Right ventricle myocardium superior (tissue), 1 donor: ENCODE data around the gene CACNA1C. TPM values are rescaled to one million over a fixed set of nuclear protein-coding genes. Genes with fewer than 3 reads are reported as not detected.

ENCODE experiments used
- ATAC-seq: fragments of 200-7000 bp; cut with Tn5 transposase; one replicate; pipeline ENCODE4 v1.9.1; 2020; ENCODE audit warnings: mild to moderate bottlenecking; ENCODE audit not compliant: poor library complexity
- DNase-seq: peaks from one replicate; pipeline ENCODE4 v3.0.0-alpha.2; 2020
- intact Hi-C: fragments of 100-400 bp; cut with DNase I; formaldehyde crosslinking; loops from one replicate; pipeline ENCODE4 v1.11.2; 2022
- total RNA-seq: library from RNA; stranded (reverse); fragmentation: NEBNext Ultra II Directional; extraction: Animal tissue kit (Norgen Biotek cat#: 25700); gene quantifications from one replicate; pipeline ENCODE4 v1.2.1, GENCODE V29; 2021
- donor health status: DM: no; HTN: yes; CAD: no; lungs with severe emphysema.

Gene CACNA1C
- total RNA-seq, 1 donor from 2014 or later: 151 TPM

DNA sequence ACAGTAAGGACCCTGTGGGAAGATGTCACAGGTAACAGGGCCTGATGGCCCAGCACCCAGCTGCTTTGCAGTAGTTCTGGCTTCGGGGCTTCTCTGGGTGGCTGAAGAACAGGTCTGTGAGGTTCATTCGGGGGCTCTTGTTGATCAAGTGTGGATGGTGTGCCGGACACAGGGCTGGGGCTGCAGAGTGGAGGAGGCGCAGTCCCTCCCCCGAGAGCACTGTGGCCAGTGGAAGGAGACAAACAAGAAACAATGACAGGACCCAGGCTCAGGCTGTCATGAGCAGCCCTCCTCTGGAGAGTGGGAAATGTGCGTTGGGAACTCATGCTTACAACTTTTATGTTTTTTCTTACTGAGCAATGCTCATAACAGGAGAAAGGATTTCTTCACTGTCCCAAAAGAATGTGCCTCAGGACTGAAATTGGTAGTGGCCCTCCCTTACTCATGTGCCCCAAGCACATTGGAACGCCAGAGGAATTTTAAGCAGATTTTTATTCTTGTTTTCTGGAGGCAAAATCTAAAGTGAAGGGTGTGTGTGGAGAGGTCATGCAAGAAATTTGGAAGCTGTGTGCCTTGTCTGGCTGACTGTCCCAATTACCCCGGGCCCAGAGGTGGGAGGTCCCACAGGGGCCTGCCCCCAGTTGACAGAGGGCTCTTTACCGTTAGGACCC, 233.8 kb downstream of the CACNA1C start:
- no peak for ATAC-seq
- no peak for DNase-seq
- intact Hi-C loops: loop anchor here (10.0 kb wide), 1 partner anchor 482 kb away; no protein-coding TSS in a partner anchor

DNA sequence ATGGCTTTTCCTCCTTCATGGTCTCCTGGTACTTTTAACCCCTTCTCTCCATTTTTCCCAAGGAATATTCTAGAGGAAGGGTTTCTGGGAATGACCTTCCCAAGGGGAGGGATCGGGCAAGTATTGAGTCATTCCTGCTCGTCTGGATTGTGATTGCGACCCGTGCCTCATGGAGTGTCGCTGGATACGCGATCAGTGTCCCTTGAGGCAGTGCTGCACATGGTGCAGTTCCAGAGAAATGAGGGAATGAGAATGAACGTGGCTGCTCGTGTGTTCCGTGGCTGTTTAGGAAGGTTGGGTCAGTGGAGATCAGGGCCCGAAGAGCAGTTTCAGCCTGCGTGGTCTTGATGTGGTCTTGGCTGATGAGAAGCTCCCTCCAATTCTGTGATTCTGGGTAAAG, 234.4 kb downstream of the CACNA1C start:
- DNase-seq: no peak
- intact Hi-C loops: loop anchor here (10.0 kb wide), 1 partner anchor 482 kb away; no protein-coding TSS in a partner anchor
- no peak for ATAC-seq

DNA sequence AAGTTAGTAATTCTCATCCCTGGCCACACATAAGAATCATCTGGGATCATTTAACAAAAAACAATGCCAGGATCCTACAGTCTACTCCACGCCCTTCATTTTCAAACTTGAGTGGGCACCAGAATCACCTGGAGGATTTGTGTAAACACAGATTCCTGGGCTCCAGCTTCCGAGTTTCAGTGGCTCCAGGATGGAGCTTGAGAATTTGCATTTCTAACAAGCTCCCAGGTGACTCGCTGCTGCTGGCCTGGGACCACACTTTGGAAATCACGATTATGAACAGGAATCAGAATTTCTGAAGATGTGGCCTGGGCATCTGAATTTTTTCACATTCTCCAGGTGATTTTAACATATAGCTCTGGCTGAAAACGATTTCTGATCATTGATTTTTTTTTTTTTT, 234.8 kb downstream of the CACNA1C start:
- no peak for ATAC-seq
- intact Hi-C loops: loop anchor here (10.0 kb wide), 1 partner anchor 483 kb away; no protein-coding TSS in a partner anchor
- no peak for DNase-seq

DNA sequence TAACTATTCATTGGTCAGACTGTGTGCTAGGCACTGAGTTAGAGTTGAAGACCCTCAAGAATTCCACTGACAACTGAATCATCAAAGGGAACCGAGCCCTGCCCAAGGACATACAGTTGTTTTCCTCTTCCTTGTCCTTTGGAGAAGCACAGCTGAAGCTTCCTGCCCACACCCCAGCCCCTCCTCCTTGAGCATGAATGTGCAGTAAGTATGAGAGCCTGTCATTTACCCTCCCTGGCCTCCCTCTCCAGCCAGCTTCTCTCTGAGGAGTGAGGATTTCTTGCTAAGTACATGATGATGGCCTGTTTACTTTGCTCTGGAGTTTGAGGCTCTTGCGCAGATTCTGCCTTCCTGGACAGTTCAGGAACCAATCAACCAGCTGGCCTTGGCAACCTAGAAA, 235.2 kb downstream of the CACNA1C start:
- ATAC-seq (no peak), DNase-seq (no peak)
- intact Hi-C loops: loop anchor here (10.0 kb wide), 1 partner anchor 483 kb away; no protein-coding TSS in a partner anchor

DNA sequence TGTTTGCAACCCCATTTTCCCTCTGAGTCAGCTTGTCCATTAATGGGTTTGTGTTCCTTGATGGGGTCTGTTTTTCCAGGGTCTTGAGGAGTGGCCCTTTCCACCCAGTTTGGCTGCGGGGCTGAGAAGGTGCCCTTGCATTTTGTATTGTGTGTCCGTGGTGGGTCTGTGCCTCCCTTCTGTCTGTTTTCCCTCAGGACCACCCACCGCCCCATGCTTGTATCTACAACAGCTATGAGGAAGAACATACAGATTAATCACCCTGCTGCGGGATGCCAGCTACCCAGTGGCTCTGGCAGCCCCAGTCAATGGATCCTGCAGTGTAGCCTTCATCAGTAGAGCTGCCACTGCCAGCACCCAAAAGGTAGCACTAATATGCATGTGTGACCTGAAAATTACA, 235.7 kb downstream of the CACNA1C start:
- ATAC-seq (no peak), DNase-seq (no peak)
- intact Hi-C loops: loop anchor here (10.0 kb wide), 1 partner anchor 484 kb away; no protein-coding TSS in a partner anchor

DNA sequence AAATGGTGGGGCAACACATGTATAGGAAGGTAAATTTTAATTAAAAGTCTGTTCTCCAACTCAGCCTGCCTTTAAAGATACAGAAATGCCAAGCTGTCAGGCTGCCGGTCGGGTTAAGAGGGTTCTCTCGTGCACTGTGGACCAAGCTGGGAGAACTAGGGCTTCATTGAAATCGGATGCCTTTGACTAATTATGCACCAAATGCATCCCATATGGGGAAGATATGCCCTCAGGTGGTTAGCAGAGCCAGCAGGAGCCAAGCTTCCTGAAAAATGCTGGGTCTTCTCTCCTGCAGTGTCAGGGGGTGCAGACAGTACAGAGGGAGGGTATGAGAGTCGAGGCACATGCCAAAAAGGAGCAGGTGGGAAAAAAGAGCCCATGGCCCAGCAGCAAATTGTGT, 236.1 kb downstream of the CACNA1C start:
- intact Hi-C loops: loop anchor here (10.0 kb wide), 1 partner anchor 484 kb away; no protein-coding TSS in a partner anchor
- no peak for ATAC-seq
- DNase-seq: no peak

DNA sequence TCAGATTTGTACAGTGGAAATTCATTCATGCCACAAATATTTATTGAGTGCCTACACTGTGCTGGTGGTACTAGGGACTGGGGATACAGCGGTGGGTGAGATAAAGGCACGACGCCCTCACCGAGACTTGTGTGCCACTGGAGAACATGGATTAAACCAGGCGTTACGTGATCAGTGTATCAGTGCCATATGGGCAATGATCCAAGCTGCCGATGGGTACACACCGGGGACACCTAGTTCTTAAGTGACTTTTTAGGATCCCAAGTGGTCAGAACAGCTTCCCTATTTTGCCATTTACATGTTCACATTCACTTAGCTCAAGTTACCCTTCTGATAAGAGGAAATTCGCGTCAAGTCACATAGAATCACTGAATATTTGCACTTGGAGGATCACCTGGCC, 236.7 kb downstream of the CACNA1C start:
- intact Hi-C loops: loop anchor here (10.0 kb wide), 1 partner anchor 485 kb away; no protein-coding TSS in a partner anchor
- no peak for DNase-seq
- ATAC-seq: peak; percentile 13

DNA sequence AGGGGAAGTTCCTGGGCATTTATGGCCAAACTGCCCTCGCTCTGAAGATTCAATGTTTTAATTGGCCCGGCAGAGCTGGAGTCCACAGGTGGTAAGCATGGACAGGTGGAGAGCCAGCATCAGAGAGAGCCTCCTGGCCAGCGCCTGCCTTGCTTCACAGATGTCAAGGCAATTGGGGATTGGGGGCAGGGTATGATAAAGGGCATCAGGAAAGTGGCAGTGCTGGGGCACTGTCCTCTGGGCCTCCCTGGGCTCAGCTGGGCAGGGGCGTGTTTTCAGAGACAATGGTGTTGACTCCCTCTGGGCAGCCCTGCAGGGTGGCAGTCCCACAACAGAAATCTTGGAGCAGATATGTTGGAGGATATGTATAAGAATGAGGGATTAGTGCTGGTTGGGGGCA, 237.3 kb downstream of the CACNA1C start:
- intact Hi-C loops: no loop called here
- no peak for DNase-seq
- ATAC-seq: no peak

DNA sequence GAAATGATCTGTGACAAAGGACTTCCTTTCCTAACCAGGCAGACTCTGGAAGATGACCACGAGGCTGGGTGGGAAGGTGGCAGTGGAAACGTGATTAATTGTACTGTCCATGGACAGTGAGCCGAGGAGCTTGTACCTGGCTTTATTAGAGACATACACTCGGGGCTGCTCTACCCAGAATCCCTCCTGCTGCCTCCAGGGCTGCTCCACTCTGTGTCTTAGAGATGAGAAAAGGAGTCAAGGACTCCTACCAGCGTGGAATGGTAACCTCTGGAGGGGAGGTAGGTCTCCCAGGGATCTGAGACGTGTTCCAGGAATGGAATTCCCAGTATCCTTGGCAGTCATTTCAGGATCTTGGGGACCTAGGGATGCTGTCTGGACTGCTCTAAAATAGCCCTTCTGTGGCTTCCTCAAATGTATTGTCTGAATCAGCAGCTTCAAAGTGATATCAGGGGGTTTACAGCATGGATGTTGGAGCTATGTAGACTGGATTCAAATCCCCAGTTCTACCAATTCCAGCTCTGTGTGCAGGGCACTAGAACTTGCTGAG, 237.8 kb downstream of the CACNA1C start:
- no peak for ATAC-seq
- no peak for DNase-seq
- intact Hi-C loops: no loop called here

DNA sequence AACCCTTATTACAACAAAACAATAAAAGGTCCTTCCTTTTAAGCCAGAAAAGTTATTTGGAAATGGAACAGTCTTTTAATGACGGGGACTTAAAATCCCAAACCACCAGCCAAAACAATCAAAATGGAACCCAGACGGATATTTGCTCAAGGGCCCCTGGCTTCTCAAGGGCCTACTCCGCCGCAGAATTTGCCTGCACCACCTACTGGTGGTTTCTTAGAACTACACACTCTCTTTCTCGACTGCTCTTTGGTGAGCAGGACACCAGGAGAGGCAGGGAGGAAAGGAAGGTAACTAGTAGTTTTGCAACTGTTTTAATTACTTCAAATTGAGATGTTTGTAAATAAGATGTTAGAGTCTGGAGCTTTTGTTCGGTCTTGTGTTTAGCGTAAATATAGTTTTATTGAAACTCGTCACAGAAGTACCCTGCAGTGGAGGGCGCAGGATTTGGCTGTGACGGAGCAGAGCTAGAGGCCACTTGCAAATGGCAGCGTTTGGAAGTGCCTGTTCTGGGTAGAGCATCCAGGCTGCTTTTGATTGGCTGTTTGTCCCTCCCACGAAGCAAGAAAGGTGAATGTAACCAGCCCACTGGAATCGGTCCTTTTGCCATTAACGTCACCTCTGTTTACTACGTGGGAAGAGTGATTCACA, 238.5 kb downstream of the CACNA1C start:
- intact Hi-C loops: no loop called here
- no peak for ATAC-seq
- DNase-seq: no peak

DNA sequence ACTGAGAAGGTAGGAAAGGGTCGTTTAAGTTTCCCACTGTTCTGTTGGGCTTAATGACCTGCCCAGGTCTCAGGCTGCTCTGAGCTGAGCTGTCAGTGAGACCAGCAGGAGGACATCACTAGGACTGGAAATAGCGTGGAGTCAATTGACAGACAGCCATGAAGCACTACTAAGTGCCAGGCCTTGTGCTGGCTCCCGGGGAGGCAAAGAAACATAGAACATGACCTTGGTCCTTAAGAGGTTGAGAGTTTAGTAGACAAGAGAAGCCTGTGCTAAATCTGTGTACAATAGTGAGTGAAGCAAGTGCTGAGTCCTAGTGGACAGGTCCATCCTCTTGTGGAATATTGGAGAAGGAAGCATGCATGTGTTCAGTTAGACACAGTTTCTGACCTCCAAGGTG, 239.2 kb downstream of the CACNA1C start:
- ATAC-seq (peak; percentile 38), DNase-seq (no peak)
- intact Hi-C loops: no loop called here

DNA sequence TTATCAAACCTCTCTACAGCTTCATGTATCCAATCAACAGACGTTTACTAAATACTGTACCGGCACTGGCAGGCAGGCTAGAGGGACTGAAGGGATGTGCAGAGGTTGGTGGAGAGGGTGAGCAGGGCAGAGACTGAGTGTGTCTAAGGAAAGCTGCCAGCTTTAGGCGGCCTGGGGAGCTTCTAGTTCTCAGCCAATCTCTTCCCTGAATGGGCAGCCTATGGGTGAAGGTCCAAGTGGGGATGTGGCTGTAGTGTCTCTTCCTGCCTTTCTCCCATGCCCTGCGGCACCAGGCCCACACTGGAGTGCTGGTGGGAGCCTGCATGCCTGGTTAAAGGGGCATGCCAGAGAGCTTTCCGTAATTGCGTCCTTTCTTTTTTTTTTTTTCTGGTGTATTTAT, 239.8 kb downstream of the CACNA1C start:
- DNase-seq (no peak), ATAC-seq (peak; percentile 8)
- intact Hi-C loops: no loop called here

DNA sequence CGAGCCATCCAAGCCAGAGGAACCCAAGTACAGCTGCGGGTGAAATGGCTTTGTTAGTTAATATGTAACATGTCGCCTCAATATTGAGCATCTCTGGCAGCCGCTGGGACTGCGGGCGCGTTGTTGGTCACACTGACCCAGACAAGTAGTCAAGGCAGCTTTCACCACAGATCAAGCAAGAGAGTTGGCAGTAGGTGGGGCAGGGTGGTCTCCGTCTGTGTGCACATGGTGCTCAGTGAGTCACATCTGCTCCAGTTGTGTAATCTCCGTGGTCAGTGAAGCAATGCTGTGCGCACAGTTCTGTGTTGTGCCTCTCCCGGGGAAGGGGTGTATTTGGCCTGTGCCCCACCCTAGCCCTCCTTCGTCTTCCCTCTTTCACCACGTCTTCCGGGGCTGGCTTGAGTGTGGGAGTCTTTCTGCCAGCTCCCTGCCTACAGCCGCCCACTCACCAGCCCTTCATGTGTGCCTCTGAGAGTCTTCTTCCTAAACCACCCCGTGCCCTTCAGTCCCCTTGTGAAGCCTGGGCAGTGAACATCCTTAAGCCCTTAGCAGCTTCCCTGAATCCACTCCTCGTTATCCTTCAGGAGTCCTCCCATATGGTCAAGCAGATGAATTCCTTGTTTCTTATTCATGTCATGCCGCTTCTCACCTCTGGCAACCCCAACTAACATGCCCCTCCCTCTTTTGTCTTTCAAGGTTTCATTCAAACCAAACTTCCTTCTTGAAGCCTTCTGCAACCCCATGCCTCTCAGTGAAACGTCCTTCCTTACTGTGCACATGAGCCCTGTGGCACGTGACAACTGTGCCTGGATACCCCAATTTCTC, 242.1 kb downstream of the CACNA1C start:
- no peak for DNase-seq
- peak; percentile 1 for ATAC-seq
- intact Hi-C loops: no loop called here

DNA sequence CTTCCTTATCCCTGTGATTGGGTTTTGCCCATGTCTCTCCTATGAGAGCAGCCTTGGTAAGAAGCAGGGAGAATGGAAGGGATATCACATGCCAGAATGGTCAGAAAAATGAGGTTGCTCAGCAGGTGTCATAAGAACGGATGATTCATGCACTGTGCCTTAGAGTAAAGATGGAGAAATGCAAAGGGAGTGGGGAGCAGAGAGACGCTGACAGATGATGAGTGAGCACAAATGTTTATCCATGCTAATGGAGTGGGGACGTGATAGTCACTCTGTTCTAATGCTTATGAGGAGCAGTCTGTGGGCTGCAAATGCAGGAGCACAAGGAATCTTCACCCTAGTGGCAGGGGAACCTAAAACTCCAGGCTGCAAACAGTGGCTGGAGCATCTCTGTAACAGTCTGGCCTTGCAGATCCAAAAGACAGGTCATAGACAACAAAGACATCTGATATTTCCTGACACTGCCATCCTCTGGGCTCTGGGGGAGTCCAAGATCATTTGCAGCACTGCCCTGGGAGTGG, 243.2 kb downstream of the CACNA1C start:
- intact Hi-C loops: no loop called here
- no peak for ATAC-seq
- no peak for DNase-seq

DNA sequence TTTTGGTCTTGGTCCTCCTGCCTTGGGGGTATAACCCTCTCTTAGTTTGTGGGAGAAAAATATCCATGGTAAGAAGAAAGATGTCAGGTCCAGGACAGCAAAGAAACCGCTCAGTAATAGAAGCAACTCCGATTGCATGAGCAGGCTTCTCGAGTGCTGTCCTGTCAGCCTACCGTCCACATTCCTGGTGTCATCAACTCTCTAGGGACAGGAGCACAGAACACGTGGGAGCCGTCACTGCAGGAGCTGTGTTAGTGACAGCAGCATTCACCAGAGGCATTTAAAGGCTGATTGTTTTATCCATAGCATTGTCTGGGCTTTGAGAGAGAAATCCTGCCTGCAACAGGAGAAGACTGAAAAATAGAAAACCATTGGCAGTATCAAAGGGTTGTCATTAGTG, 244.2 kb downstream of the CACNA1C start:
- no peak for DNase-seq
- ATAC-seq: peak; percentile 47
- intact Hi-C loops: no loop called here

DNA sequence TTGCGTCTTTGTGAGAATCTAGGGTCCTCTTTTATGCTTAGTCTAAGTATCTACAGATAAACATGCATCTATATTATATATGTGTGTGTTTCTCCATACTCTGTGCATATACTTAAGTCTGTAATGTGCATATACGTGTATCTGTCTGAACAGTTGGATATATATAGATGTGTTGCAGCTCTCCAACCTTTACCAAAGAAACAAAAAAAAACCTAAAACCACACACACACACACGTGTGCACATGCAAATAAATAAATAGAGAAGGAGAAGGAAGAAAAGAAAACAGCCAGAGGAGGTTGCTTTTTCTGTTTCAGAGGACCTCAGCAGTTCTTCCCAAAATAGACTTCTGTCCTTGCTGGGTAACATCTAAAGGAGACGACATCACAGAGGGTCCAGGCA, 244.9 kb downstream of the CACNA1C start:
- ATAC-seq: no peak
- intact Hi-C loops: no loop called here
- no peak for DNase-seq

DNA sequence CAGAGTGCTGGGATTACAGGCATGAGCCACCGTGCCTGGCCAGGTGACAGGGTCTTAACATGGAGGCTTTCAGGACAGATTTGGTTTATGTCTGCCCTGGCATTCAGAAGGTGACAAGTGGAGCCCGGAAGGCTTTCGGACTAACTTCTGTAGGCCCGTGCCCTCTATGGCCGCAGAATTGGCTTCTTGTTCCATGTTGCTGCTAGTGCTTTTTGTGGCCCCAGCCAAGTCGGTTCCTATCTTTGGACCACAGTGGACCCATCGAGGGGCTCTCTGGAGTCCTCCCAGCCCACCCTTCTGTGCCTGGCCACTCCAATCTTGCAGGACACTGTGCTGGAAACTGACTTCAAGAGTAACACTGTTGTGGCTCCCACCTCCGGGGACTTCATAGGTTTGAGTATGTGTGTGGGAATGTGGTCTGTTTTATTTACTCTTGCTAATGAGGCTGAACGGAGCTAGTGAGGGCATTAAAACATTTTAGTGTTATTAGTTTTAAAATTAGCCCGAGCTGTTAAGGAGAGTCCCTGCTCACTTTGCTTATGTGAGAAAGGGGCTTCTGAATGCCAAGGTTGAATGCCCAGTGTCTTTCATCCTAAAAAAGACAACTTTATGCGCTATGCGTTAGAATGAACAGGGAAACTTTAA, 245.9 kb downstream of the CACNA1C start:
- no peak for ATAC-seq
- intact Hi-C loops: no loop called here
- no peak for DNase-seq

DNA sequence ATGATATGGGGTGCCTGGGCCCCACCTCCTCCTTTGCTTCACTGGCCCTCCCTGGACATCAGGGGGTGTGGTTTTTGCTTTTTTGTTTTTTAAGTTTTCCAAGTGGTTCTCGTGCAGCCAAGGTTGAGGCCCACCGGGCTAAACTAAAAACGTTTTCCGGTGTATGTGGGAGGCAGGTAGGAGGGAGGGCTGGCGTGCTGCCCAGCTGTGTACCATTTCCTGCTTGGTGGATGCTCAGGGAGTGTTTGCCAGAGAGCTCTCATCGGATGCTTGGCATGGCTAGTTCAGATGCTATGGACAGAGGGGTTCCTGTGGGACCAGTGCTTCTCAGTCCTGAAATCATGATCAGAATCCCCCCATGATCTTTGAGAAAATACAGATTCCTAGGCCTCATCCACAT, 246.4 kb downstream of the CACNA1C start:
- no peak for ATAC-seq
- intact Hi-C loops: no loop called here
- no peak for DNase-seq
